HepG2 (cell line): Measurements from ENCODE around the gene CASP12. TPM values are rescaled to one million over a fixed set of nuclear protein-coding genes. Genes with fewer than 3 reads are reported as not detected.

Source experiments
- ATAC-seq: fragments of 200-7000 bp; cut with Tn5 transposase; 3 replicates; pipeline ENCODE4 v1.9.1; 2020; ENCODE audit warnings: mild to moderate bottlenecking, moderate library complexity
- BruUV-seq: library from RNA; stranded (reverse); fragments of 400-500 nt; replicated peaks from 2 replicates; lab custom pipeline; 2021; lab: Mats Ljungman, UMichigan
- CTCF ChIA-PET: fragments of 300-600 bp; formaldehyde crosslinking; extraction: SDS; loops from one replicate; lab custom pipeline; 2021; ENCODE audit warnings: low total read pairs, inconsistent platforms, low intra/inter-chr PET ratio; lab: Yijun Ruan, JAX
- POLR2A ChIA-PET: fragments of 350-600 bp; sonication (Branson Sonifier 250); formaldehyde crosslinking; loops from one replicate; lab custom pipeline; 2020; ENCODE audit warnings: antibody characterized with exemption, inconsistent platforms; lab: Yijun Ruan, JAX
- DNase-seq: peaks from one replicate; pipeline ENCODE4 v3.0.0-alpha.2; 2015; ENCODE audit warnings: low spot score
- FAIRE-seq: peaks from 3 replicates; lab custom pipeline; 2011; peaks lifted over from hg19 to GRCh38; lab: Jason Lieb, UNC
- H2AFZ ChIP-seq: one replicate; pipeline ENCODE4 v1.6.1; 2011; ENCODE audit warnings: low read length, inconsistent platforms
- H3K27ac ChIP-seq: fragments of 300-600 bp; 3 replicates; pipeline ENCODE4 v1.8.0; 2011; ENCODE audit warnings: mixed run types, mild to moderate bottlenecking, mixed read lengths, low read length, inconsistent platforms; ENCODE audit not compliant: insufficient read depth; ENCODE audit errors: extremely low read length
- H3K27me3 ChIP-seq, 2 experiments: fragments of 200-600 bp in 1 of 2; 2 replicates in 1 of 2; 3 replicates in 1 of 2; pipeline versions ENCODE4 v1.6.0 to v1.8.0; 2011; ENCODE audit warnings: low read length in 2 of 2, mild to moderate bottlenecking in 2 of 2, moderate library complexity in 2 of 2, inconsistent platforms in 1 of 2; ENCODE audit not compliant: insufficient read depth in 2 of 2, control insufficient read depth in 1 of 2
- H3K36me3 ChIP-seq, 2 experiments: fragments of 200-600 bp in 1 of 2; replicated peaks in 1 of 2; 2 replicates in 1 of 2; 3 replicates in 1 of 2; pipeline versions ENCODE4 v1.5.1 to v1.8.0; 2011; ENCODE audit warnings: low read length in 2 of 2, inconsistent platforms in 1 of 2; ENCODE audit not compliant: insufficient read depth in 2 of 2, control insufficient read depth in 1 of 2
- H3K4me1 ChIP-seq: 2 replicates; pipeline ENCODE4 v1.5.1; 2012; ENCODE audit warnings: low read length, inconsistent platforms; ENCODE audit not compliant: insufficient read depth
- H3K4me2 ChIP-seq: 2 replicates; pipeline ENCODE4 v1.6.0; 2011; ENCODE audit warnings: low read depth, low read length, inconsistent platforms
- H3K4me3 ChIP-seq, 3 experiments: fragments of 200-600 bp in 1 of 3; sonication (generic), shearing (Covaris generic) in 1 of 3; replicated peaks in 1 of 3; 2 replicates each; pipeline ENCODE4 v1.5.1; 2011 to 2016; ENCODE audit warnings: low read length in 3 of 3, inconsistent platforms in 2 of 3, low read depth in 2 of 3, mild to moderate bottlenecking in 2 of 3, control low read depth in 1 of 3, mixed read lengths in 1 of 3; ENCODE audit not compliant: insufficient read depth in 1 of 3
- H3K79me2 ChIP-seq: one replicate; pipeline ENCODE4 v1.6.1; 2011; ENCODE audit warnings: low read length, inconsistent platforms; ENCODE audit not compliant: insufficient read depth
- H3K9ac ChIP-seq: 2 replicates; pipeline ENCODE4 v1.6.0; 2011; ENCODE audit warnings: mild to moderate bottlenecking, low read depth, low read length, inconsistent platforms; ENCODE audit not compliant: insufficient read depth
- H3K9me3 ChIP-seq: 2 replicates; pipeline ENCODE4 v1.5.1; 2012; ENCODE audit warnings: mild to moderate bottlenecking, low read length
- H4K20me1 ChIP-seq: 2 replicates; pipeline ENCODE4 v1.6.0; 2011; ENCODE audit warnings: inconsistent platforms, mild to moderate bottlenecking, low read length, moderate library complexity; ENCODE audit not compliant: insufficient read depth
- ATF3 ChIP-seq: sonication (generic); formaldehyde crosslinking; IDR thresholded peaks from 2 replicates; pipeline ENCODE4 v1.4.0; 2020; ENCODE audit warnings: missing genetic modification reagents
- CERS6 ChIP-seq: sonication (generic); formaldehyde crosslinking; IDR thresholded peaks from 2 replicates; pipeline ENCODE4 v1.5.0; 2020; ENCODE audit warnings: missing genetic modification reagents
- HMGXB3 ChIP-seq: sonication (generic); formaldehyde crosslinking; IDR thresholded peaks from 2 replicates; pipeline ENCODE4 v1.4.0; 2020; ENCODE audit warnings: missing genetic modification reagents, borderline replicate concordance
- KDM5A ChIP-seq: fragments of 200-600 bp; sonication (generic); IDR thresholded peaks from 2 replicates; pipeline ENCODE4 v1.7.0; 2018; ENCODE audit warnings: antibody characterized with exemption, mild to moderate bottlenecking, low read length, borderline replicate concordance
- KLF13 ChIP-seq: sonication (generic); formaldehyde crosslinking; IDR thresholded peaks from 2 replicates; pipeline ENCODE4 v1.4.0; 2020; ENCODE audit warnings: mild to moderate bottlenecking, missing genetic modification reagents
- MXD3 ChIP-seq: IDR thresholded peaks from 2 replicates; pipeline ENCODE4 v1.6.1; 2016; ENCODE audit warnings: mild to moderate bottlenecking, missing biosample characterization, missing genetic modification reagents
- SMYD3 ChIP-seq: sonication (generic); formaldehyde crosslinking; IDR thresholded peaks from 2 replicates; pipeline ENCODE4 v1.8.1; 2023; ENCODE audit warnings: mild to moderate bottlenecking, missing genetic modification reagents
- TEAD2 ChIP-seq: sonication (generic); formaldehyde crosslinking; IDR thresholded peaks from 2 replicates; pipeline ENCODE4 v1.9.0; 2021; ENCODE audit warnings: missing genetic modification reagents
- YY1 ChIP-seq: IDR thresholded peaks from 2 replicates; pipeline ENCODE4 v1.6.1; 2011; ENCODE audit warnings: low read length, low read depth, moderate library complexity, mild to moderate bottlenecking; ENCODE audit not compliant: insufficient read depth, insufficient replicate concordance
- ZMAT5 ChIP-seq: sonication (generic); formaldehyde crosslinking; IDR thresholded peaks from 2 replicates; pipeline ENCODE4 v1.5.0; 2020; ENCODE audit warnings: mild to moderate bottlenecking, low read depth, missing genetic modification reagents, borderline replicate concordance
- ZNF530 ChIP-seq: sonication (generic); formaldehyde crosslinking; IDR thresholded peaks from 2 replicates; pipeline ENCODE4 v1.5.0; 2020; ENCODE audit warnings: low read depth, mild to moderate bottlenecking, missing genetic modification reagents
- WGBS: methylation state at CpG from one replicate; pipeline ENCODE4 v1.1.6; 2017; ENCODE audit warnings: low lambda C conversion rate; 5-methylcytosine and 5-hydroxymethylcytosine counted together
- in situ Hi-C: cut with HindIII; loops from 2 replicates; pipeline ENCODE4 v1.10.0; 2017; ENCODE audit warnings: low pct_unique_long_range_greater_than_20kb; ENCODE audit not compliant: extremely low pct_ligation_motif_present
- intact Hi-C: fragments of 100-400 bp; cut with micrococcal nuclease; formaldehyde crosslinking; loops from one replicate; pipeline ENCODE4 v1.10.0; 2022; ENCODE audit not compliant: unreplicated experiment
- polyA plus RNA-seq, 8 experiments: library from polyadenylated mRNA; depleted of rRNA in 3 of 8; stranded (reverse) in 7 of 8; unstranded in 1 of 8; fragments of >200 nt; fragmentation: Illumina TruSeq in 4 of 8; extraction: Trizol in 4 of 8; gene quantifications; 2 replicates each; pipeline versions ENCODE4 v1.2.1 to v1.2.3, GENCODE V29; 2011 to 2016; ENCODE audit warnings: low read depth in 4 of 8, missing spikeins in 1 of 8, mixed read lengths in 1 of 8; ENCODE audit not compliant: insufficient read depth in 1 of 8
- total RNA-seq, 5 experiments: library from RNA; depleted of rRNA; stranded (reverse); fragments of >200 nt; fragmentation: Illumina TruSeq; extraction: Trizol; gene quantifications; 2 replicates each; pipeline ENCODE4 v1.2.3, GENCODE V29; 2016; ENCODE audit warnings: low read depth in 1 of 5

CASP12 gene
- total and polyA plus RNA-seq, 2 of the 13 experiments (the other 11 are each of a cell fraction or from before 2014, with no cell fraction given) = not detected

- TF ChIP-seq MXD3 (CRISPR knock-in tag) (no peak), ZMAT5 (CRISPR knock-in tag) (no peak), TEAD2 (CRISPR knock-in tag) (no peak), KDM5A (no peak), ATF3 (CRISPR knock-in tag) (no peak), CERS6 (no peak), ZNF530 (CRISPR knock-in tag) (no peak)
Observed at GRCh38 chr11:104837969-104838639, 60.2 kb downstream of the CASP12 start (continued).

GRCh38 chr11:104836691-104837090 lies 61.6 kb downstream of the CASP12 start:
- Histone ChIP-seq H3K4me1 (no peaks in the 10 kb centered on the region), H3K4me3 (no peak overlapping the region), H3K36me3 (no peaks in the 10 kb centered on the region), H4K20me1 (no peaks in the 10 kb centered on the region), H3K4me2 (no peak overlapping the region), H2AFZ (no peak overlapping the region), H3K9ac (no peak overlapping the region), H3K27me3 (no peaks in the 10 kb centered on the region), H3K27ac (no peak overlapping the region), H3K9me3 (no peaks in the 10 kb centered on the region), H3K79me2 (no peaks in the 10 kb centered on the region)
- ChIA-PET POLR2A (no interaction called here), CTCF (no interaction called here)
- FAIRE-seq (no peak), ATAC-seq (no peak), DNase-seq (no peak)
- in situ Hi-C loops (no loop called here), intact Hi-C loops (no loop called here)
- TF ChIP-seq SMYD3 (CRISPR knock-in tag) (no peak), YY1 (no peak), HMGXB3 (CRISPR knock-in tag) (no peak), KLF13 (CRISPR knock-in tag) (no peak)
- no TSS peak for BruUV-seq
- 28% methylated on average over 2 of the region's 2 CpGs for WGBS
